Vagina (tissue), 2 donors: Measurements from ENCODE around the gene FAR2.

Experiments
- POLR2AphosphoS5 ChIP-seq, 2 donors: sonication (generic); formaldehyde crosslinking; IDR thresholded peaks; one replicate each; pipeline ENCODE4 v1.9.0; 2017; ENCODE audit warnings: antibody characterized with exemption in 2 of 2, mild to moderate bottlenecking in 2 of 2, low read depth in 1 of 2; ENCODE audit not compliant: insufficient read depth in 1 of 2
- TF ChIP-seq, protein P1 (sequence below), 3 experiments: fragments of 450-650 bp in 2 of 3; fragments of 200-600 bp in 1 of 3; sonication (generic) in 1 of 3; IDR thresholded peaks; one replicate each; pipeline ENCODE4 v1.5.1; 2017 to 2019; ENCODE audit warnings: antibody characterized with exemption in 3 of 3, mild to moderate bottlenecking in 2 of 3, moderate library complexity in 2 of 3

DNA sequence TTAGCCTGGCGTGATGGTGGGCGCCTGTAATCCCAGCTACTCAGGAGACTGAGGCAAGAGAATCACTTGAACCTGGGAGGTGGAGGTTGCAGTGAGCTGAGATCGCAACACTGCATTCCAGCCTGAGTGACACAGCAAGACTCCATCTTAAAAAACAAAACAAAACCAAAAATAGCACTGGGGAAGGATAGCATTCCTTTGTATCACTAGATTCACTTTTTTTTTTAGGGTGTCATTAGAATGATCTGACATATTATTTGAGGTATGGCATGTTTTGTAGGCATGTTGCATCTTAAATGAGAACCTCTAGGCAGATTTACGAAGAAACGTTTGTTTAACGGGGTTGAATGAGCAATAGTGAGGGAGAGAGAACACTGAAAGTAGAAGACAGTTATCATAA, 16.8 kb upstream of the FAR2 start:
- no peak for TF ChIP-seq POLR2AphosphoS5 (IDR thresholded peaks at IDR 0.05; ENCODE audit: insufficient read depth in 1 of 2, low read depth in 1 of 2)
- TF ChIP-seq, protein P1, sequence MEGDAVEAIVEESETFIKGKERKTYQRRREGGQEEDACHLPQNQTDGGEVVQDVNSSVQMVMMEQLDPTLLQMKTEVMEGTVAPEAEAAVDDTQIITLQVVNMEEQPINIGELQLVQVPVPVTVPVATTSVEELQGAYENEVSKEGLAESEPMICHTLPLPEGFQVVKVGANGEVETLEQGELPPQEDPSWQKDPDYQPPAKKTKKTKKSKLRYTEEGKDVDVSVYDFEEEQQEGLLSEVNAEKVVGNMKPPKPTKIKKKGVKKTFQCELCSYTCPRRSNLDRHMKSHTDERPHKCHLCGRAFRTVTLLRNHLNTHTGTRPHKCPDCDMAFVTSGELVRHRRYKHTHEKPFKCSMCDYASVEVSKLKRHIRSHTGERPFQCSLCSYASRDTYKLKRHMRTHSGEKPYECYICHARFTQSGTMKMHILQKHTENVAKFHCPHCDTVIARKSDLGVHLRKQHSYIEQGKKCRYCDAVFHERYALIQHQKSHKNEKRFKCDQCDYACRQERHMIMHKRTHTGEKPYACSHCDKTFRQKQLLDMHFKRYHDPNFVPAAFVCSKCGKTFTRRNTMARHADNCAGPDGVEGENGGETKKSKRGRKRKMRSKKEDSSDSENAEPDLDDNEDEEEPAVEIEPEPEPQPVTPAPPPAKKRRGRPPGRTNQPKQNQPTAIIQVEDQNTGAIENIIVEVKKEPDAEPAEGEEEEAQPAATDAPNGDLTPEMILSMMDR (IDR thresholded peaks at IDR 0.05), result no peak
